GM21723 (cell line): ENCODE data around the gene SIGLEC7.
"Not testable (repeated sequence)": the region's sequence is repeated elsewhere in the genome, so short reads cannot be mapped to it uniquely, and the experiment has no call there.

Experiments
- ATAC-seq: cut with Tn5 transposase; IDR thresholded peaks from one replicate; pipeline ENCODE4 v1.9.1; 2021; ENCODE audit warnings: mild to moderate bottlenecking, moderate library complexity; ENCODE audit not compliant: unreplicated experiment

SIGLEC7 gene

DNA sequence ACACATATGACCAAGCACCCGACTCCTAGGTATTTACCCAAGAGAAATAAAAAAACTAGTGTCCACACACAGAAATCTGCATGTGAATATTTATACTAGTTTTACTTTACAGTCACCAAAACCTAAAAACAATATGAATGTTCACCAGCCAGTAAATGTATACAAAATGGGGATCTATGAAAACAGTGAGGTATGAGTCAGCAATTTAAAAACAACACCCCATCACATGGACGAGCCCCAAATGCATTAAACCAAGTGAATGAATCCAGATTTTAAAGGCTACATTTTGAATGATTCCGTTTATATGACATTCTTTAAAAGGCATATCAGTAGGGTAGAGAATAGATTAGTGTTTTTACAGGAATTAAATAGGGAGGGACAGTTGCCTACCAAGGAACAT, 22.1 kb downstream of the SIGLEC7 start:
- no peak for ATAC-seq

DNA sequence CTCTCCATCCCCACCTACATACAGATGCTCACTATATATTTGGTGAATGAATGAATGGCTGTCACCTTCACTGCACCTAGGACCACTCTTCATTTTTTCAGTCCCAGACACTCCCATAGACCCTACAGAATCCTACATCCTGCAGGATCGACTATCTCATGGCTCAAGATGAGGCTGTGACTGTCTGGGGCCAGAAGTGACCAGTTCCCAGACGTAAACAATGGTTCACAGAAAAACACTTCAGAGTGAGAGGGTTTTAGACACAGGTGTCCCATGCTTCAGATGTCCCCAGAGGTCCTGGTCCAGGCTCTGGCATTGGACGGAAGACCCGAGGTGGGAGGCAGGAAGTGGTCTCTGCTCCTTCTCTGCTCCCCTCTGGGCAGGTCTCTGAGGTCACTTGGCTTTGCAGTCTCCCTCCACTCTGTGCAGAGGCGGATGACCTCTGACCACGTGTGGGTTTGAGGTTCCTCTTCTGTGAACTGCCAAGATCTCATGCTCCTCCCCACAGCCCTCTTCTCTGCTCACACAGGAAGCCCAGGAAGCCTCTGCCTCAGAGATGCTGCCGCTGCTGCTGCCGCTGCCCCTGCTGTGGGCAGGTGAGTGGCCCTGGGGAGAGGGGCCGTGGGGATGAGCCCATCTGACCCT, 24.9 kb downstream of the SIGLEC7 start:
- ATAC-seq = no peak

DNA sequence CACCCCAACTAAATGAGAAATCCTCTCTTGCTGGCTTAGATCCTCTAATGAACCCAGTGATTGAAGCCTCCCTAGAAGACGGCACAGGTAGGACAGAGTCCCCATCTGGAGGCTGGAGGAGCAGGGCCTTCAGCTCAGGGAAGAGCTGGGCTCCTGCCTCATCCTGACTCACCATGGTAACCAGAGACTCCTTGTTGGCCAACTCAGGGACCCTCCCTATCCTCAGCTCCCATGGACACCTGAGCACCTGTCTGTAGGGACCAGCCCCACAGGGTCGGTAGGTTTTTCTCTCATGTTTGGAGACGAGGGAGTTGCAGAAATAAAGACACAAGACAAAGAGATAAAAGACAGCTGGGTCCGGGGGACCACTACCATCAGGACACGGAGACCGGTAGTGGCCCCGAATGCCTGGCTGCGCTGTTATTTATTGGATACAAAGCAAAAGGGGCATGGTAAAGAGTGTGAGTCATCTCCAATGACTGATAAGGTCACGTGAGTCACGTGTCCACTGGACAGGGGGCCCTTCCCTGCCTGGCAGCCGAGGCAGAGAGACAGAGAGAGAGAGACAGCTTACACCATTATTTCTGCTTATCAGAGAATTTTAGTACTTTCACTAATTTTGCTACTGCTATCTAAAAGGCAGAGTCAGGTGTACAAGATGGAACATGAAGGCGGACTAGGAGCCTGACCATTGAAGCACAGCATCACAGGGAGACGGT, 26.6 kb downstream of the SIGLEC7 start:
- ATAC-seq = no peak

DNA sequence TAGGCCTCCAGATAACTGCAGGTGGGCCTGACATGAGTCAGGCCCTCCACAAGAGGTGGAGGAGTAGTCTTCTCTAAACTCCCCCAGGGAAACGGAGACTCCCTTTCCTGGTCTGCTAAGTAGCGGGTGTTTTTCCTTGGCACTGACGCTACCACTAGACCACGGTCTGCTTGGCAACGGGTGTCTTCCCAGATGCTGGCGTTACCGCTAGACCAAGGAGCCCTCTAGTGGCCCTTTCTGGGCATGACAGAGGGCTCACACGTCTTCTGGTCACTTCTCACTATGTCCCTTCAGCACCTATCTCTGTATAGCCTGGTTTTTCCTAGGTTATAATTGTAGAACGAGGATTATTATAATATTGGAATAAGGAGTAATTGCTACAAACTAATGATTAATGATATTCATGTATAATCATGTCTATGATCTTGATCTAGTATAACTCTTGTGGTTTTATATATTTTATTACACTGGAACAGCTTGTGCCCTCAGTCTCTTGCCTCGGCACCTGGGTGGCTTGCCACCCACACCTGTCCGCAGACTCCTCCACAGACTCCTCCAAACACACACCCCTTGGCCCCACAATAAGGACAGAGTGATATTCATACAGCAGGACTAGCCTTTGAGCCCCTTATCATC, 27.3 kb downstream of the SIGLEC7 start:
- not testable (repeated sequence) for ATAC-seq

DNA sequence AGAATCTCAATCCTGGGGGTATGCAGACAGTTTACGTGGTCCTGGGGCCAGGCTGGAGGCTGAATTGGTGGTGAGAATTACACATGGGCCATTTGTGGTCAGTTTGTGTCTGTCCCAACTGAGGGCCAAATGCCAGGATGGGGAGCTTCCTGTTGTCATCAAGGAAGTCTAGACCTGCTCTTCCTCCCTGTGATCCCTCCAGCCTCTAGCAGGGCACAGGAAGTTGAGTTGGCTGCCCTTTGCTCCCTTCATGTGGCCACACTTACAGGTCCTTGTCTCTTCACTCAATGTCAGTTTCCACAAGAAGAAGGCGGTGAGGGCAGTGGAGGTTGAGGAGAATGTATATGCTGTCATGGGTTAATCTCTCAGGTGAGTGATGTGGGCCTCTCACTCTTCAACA, 30.1 kb downstream of the SIGLEC7 start:
- no peak for ATAC-seq

DNA sequence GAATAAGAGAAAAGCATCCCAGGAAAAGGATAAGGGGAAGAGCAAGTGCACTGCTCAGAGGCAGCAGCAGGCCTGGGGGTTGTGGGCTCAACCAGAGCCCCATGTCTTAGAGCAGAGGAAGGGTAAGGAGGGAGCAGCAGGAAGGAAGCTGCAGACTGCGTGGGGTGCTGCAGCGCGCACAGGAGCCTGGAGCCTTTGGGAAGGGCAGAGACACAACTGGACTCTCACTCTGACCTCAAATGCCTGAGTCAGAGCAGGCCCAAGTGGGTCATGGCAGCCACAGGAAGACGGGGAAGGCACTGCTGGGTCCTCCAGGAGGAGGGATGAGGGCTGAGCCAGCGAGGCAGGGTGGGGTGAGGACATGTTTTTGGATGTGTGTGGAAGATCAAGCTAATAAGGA, 31.6 kb downstream of the SIGLEC7 start:
- ATAC-seq = no peak

DNA sequence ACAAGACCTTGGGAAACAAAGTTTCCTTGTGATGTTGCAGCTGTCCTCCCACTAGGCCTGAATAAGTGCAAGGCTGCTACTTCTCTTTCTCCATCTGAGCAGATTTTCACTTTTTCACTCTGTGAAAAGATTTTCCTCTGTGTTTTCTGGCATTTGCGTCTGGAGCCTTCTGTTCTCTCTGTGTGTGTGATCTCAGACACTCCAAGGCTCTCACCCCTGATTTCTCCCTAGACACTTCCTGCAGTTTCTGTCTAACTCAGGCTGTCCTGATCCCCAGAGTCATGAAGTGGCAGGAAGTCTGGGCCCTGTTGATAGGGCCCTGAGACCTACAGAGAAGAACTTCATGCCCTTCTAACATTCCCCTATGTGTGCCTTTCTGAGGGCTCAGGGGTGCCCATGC, 37.2 kb downstream of the SIGLEC7 start:
- ATAC-seq = no peak

DNA sequence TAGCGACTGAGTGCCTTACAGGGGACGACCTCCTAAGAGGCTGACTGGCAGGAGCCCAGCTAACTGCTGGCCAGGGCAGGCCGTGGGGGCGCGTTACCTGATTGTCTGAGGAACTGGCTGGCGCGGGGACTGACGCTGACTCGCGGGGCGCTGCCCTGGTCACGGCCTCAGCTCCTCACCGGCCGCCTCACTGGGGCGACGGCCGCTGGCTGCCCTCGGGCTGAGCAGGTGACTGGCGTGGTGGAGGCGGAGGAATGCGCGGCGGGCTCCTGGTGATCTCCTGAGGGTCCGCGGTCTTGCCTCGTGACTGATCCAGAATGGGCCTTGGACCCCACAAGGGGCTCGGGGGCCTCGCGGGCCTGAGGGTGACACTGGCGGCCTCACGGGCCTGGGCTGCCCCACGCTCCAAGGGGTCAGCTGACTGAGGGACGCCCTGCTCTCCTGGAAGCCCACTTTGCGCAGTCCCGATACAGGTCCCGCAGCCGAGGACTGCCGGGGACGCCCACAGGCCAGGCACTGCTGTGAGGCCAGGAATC, 39.3 kb downstream of the SIGLEC7 start:
- ATAC-seq = no peak

DNA sequence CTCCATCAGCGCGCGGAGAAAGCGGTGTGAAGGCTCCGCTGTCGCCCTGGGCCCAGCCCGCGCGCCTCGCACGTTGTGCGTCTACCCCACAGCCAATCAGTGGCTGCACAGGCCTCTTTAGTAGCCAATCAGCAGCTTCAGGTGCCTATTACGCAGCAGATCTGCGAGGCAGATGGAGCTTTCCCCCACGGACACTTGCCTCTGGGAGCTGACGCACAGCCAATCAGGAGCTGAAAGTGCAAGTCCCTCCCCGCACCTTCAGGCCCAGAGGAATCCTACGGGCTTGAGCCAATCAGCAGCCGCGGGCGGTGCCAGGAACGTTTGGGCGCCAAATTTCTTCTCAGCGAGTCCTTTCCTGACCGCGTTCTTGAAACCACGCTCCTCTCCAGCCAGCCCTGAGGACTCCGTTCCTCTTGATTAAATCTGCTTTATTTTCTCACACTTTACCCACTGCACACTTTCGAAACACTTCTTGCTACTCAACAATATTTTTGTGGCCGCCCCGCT, 39.9 kb downstream of the SIGLEC7 start:
- no peak for ATAC-seq

DNA sequence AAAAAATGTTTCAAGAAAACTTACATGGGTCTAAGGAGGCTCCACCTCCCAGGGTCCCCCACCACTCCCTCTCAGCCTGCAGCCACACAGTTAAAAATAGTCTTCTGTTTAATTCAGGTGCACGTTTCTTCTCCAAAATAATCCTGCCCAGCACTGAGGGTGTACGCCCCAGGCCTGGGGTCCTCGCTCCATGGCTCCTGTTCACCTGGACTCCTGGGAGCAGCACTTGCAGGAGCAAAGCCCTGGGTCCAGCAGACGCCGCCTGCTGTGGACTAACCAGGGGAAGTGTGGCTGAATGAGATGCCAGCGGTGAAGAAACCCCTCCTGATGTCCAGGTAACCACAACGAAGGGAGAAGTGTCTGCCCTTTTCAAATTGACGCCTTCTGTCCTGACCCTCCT, 41.5 kb downstream of the SIGLEC7 start:
- no peak for ATAC-seq

DNA sequence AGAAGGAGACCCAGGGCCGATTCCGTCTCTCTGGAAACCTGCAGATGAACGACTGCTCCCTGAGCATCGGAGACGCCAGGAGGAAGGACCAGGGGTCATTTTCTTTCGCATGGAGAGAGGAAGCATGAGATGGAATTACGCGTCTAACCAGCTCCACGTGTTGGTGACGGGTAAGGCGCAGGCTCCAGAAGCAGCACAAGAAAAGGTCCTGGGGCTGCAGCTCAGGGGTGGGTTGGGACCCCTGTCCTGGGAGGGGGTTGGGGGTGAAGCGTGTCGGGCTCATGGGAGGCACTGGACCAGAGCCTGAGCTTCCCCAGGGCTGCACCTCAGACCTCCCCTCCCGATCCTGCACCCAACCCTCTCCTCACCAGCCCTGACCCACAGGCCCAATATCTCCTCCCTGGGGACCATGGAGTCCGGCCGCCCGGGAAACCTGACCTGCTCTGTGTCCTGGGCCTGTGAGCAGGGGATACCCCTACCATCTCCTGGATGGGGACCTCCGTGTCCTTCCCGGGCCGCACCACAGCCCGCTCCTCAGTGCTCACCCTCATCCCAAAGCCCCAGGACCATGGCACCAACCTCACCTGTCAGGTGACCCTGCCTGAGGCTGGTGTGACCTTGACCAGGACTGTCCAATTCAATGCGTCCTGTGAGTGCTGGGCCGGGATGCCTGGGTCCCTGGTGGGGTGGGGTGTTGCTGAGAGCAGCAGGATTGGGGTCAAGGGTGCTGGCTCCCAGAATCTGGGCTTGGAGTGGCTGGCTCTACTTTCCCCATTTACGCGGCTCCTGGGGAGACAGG, 43.2 kb downstream of the SIGLEC7 start:
- ATAC-seq = no peak

DNA sequence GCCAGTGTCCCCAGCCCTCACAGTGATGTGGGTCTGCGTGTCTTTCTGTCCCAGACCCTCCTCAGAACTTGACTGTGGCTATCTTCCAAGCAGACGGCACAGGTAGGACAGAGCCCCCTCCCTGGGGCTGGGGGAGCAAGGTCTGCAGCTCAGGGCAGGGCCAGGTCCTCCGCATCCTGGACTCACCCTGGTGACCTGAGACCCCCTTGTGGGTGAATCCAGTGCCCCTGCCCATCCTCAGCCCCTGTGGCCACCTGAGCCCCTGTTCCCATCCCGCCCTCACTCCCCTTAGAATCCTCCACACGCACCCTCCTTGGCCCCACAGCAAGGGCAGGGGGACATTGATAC, 43.7 kb downstream of the SIGLEC7 start:
- no peak for ATAC-seq

DNA sequence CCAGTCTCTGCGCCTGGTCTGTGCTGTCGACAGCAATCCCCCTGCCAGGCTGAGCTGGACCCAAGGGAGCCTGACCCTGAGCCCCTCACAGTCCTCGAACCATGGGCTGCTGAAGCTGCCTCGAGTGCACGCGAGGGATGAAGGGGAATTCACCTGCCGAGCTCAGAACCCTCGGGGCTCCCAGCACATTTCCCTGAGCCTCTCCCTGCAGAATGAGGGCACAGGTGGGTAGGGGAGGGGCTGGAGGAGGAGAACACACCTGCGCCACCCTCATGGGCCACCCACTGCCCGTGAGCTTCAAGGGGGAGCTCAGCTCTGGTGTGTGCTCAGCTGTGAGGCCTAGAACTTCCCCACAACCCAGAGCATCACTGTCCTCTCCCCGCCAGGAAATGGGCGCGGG, 44.2 kb downstream of the SIGLEC7 start:
- ATAC-seq = no peak

DNA sequence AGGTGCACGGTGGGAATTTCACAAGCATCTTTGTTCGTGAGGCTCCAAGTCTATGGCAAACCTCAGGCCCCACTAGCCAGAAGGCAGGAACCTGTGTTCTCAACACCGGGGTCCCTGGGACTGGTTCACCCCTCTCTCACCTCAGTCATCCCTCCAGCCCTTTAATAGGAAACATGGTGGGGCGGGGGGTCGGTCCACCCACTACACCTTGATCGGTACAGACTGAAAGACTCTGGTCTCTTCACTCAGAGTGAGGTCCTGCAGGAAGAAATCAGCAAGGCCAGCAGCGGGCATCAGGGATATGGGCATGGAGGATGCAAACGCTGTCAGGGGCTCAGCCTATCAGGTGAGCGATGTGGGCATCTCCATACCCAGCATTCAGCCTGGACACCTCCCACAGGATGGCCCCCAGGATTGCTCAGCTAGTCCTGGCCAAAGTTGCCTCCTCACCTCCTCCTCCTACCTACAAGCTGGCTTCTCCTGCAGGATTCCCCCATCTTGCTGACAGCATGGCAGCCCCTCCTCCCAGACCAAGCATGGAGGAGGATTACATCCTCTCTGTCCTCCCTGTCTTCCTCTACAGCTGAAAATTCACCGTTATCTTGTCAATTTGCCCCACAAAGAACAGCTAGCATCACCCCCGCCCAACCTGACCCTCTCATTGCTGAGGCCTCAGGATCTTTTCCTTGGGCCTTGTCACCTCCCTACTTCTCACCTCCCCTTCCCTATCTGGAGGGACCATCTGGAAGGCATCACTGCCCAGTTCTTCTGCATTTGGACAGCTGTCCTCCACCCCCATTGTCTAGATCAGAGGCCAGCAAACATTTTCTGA, 45.5 kb downstream of the SIGLEC7 start:
- ATAC-seq = no peak

DNA sequence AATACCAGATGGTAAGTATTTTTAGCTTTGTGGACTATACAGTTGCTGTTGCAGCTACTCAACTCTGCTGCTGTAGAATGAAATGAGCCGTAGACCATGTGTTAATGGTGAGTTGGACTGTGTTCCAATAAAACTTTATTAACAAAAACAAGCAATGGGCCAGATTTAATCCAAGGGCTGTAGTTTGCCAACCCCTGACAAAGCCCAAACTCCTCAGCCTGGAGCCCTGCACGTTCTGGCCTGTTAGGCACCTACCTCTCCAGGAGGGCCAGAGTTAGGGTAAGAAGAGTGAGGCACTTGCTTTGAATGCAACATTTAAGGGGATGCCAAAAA, 46.1 kb downstream of the SIGLEC7 start:
- no peak for ATAC-seq

DNA sequence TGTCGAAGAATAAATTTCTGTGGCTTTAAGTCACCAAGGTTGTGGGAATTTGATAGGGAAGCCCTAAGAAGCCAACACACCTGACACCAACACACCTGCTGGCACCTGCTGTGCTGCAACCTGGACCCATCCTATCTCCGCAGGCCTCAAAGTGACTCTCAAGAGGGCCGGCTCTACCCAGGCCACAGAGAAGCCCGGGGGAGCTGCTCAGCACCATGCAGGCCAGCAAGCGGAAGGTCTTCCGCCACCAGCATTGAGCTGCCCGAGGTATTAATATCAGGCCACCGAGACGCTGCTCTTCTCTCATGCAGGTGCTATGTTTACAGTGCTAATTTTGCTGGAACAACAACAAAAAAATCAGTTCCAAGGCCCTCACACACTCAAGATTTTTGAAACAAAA, 50.6 kb downstream of the SIGLEC7 start:
- ATAC-seq = no peak

DNA sequence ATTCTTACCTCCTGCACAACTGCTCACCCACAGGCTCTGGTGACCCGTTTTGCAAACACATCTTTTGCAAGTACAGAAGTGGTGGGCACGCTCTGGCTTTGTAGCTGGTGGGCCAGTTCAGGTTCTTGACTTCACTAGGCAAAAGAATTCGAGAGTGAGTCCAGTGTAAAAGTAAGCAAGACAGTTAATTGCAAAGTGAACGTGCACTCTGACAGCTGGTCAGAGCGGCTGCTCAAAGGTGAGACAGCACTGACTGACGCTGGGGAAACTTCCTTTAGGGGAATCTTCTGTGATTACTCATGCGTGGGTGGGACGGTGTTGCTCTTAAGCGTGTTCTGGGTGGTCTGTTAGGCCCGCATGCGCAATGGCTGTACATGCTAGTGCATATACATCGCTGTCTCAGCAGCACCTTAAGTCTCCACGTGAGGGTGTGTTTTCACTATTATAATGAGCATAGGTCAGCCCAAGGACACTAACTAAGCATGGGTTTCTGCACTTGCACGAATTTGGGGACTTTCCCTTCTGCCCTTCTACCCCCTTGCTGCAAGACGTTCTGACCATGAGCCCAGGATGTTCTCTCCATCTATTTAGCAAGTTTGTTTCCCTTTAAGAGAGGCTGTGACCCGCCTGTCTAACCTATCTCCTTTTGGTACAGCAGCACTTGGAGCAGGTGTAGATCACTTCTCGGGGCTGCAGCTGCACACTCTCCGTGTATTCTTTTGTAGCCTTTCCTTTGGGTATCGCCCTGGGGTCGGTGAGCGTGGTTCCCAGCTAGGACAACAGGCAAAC, 52.6 kb downstream of the SIGLEC7 start:
- no peak for ATAC-seq

DNA sequence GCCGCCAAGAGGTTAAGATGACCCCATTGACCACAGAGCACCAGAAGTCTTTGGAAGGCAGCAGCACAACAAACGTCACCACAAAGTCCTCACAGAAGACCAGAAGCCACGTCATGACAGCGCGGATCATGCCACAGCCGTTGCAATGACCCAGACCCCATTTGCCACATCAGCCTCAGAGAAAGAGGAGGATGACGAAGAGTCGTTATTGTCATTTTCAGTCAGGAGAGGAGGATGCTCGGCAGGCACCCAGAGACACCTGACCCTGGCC, 53.1 kb downstream of the SIGLEC7 start:
- no peak for ATAC-seq

DNA sequence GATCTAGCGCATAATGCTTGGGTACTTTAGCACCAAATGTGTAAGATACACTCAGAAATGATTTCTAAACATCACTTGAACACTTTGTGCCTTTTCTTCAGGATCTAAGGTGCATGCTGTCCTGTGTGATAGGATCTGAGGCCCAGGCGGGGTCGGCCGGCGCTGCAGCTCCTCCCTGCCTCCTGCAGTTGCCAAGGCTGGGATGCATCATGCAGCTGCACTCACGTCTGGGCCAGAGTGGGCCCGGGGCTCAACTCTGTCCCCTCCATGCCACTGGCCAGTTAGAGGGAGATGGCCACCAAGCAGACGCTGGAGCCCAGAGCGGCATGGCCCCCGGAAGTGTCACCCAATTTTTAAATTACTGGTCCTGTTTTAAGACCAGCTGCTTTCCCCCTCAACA, 53.5 kb downstream of the SIGLEC7 start:
- ATAC-seq = no peak

DNA sequence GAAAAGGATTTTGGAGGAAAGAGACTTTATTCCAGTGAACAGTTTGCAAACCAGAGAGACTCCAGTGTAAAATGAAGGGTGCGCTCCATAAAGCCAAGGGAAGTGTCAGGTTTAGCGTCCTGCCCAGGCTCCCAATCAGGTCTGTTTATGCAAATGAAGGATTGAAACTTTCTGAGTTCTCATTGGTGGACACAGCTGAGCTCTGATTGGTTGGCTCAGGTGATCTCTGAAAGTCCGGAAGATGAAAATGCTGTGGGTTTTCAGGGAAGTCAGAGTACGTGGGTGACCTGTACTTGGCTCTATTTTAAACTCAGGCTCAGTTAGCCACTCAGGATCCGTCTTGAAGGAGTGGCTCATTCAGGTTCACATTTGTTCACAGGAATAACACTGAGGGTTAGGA, 54.1 kb downstream of the SIGLEC7 start:
- ATAC-seq = no peak
